IPS-NIHi7 (cell line): ENCODE measurements around the gene CERS3.
"Not testable (repeated sequence)": the region's sequence is repeated elsewhere in the genome, so short reads cannot be mapped to it uniquely, and the experiment has no call there.

Experiments
- DNase-seq: peaks from one replicate; pipeline ENCODE4 v3.0.0; 2012; ENCODE audit warnings: mixed read lengths; ENCODE audit errors: extremely low spot score

The CERS3 gene

DNA sequence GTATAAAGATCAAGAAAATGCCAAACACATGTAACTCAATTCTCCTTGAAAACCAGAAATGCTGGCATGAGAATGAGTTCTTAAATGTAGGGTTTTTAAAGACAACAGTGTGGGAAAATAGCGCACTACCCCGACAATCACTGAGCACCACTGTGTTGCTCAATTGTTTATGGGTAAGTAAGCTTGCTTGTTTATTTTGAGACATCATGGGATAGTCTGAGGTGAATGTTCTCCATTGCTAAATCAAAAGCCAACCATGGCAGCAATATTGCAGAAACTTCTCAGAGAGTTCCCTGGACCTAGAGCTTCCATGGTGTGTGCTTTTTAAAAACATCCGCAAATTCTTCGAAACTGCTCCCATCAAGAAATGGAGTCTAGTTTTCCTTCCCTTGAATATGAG, 62.7 kb downstream of the CERS3 start:
- DNase-seq, result no peak

GRCh38 chr15:100464888-100465287, 63.9 kb downstream of the CERS3 start:
- DNase-seq, result no peak

DNA sequence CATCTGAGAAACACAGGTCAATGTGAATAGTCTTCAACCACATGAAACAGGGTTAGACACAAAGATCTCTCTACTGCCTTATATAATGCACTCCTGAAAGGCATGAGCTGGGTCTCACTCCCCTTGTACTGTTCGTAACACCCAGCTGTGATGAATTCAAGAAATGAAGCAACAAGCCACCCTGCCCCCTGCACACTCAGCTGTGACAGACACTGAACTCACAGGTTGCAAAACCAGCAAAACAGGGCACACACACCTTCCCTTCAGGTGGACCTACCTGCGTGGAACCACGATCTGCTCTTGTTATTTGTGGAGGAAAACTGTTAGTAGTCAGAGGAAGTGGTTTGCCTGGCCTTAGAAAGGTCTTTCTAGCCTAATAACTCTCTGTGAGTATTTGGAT, 64.5 kb downstream of the CERS3 start:
- DNase-seq, result no peak

DNA sequence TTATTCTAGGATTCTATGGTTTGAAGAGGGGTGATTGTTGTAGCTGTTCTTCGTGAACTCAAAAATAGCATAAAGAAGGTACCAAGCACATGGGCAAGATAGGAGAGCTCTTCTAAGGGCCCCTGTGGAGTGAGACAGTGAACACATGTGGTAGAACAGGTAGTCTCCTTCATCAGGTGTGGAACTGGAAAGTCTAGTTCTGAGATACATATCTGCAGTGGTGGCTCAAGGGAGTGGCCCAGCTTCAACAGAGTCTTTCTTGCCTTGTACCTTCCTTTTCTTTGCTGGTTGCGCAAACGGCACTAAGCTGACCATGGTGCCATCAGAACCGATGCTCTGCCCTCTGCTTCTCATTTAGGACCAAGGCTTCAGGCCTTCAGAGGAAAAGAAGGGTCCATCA, 65.2 kb downstream of the CERS3 start:
- DNase-seq, result no peak

GRCh38 chr15:100461049-100461448, 67.7 kb downstream of the CERS3 start:
- DNase-seq, result peak; percentile 18

DNA sequence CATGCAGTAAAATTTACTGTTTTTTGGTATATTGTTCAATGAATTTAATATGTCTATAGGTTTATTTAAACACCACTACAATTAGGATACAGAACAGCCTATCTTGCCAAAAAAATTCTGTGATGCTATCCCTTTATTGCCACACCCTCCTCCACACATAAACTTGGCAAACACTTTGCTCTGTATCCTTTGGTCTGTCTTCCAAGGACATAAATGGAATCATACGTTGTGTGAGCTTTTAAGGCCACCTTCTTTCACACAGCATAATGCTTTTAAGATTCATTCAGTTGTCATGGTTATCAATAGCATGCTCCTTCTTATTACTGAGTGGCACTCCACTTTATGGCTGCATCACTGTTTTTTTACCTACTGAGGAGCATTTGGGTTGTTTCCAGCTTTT, 71.5 kb downstream of the CERS3 start:
- no peak for DNase-seq

DNA sequence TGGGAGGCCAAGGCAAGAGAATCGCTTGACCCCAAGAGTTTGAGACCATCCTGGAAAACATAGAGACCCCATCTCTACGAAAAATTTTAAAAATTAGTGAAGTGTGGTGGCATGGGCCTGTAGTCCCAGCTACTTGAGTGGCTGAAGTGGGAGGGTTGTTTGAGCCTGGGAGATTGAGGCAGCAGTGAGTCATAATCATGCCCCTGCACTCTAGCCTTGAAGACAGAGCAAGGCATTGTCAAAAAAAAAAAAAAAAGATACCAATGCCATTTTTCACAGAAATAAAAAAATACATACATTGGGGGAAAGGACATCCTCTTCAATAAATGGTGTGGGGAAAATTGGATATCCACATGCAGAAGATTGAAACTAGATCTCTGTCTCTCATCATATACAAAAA, 74.6 kb downstream of the CERS3 start:
- DNase-seq, result no peak

GRCh38 chr15:100448481-100448880, 80.3 kb downstream of the CERS3 start:
- DNase-seq, result peak; percentile 37

DNA sequence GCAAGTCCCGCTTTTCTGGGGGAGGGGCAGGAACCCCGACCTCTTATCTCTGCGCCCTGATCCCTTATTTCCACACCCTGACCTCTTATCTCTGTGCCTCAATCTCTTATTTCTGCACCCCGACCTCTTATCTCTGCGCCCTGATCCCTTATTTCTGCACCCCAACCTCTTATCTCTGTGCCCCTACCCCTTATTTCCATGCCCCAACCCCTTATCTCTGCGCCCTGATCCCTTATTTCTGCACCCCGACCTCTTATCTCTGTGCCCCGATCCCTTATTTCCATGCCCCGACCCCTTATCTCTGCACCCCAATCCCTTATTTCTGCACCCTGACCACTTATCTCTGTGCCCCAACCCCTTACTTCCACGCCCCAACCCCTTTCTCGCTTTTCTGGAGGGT, 87.7 kb downstream of the CERS3 start:
- DNase-seq, result not testable (repeated sequence)

DNA sequence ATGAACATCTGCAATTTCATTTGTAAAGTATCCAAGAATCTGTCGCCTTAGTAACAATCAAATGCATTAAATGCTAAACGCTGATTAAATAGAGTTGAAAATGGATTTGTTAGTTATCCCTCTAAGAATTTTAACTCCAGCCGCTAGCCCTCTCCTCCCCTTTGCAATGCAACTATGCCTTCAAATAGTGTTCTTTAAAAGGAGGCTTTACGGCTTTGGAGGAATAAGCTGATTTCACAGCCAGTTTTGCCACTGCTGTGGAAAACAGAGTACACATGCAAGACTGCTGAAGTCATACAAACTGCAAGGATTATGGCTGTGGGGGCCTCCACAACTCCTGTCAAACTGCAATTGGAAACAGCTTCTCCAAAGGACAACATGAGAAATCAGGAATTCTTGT, 89.2 kb downstream of the CERS3 start:
- DNase-seq, result no peak

DNA sequence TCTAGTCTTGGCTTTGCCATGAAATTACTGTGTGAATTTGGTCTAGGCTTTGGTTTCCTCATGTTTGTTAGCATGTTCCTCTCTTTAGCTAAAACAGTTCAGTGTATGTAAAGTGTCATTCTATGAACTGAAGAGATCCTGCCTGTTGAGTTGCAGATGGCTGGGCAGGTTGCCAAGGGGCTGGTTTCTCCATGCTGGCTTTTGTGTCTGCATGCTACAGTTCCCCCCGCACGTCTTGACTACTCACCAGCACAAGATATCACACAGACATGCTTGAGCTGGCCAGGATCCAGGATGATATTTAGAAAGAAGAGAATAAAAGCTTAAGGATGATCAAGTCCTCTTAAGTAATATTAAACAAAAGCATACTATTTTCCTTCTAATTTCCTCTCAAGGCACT, 90.2 kb downstream of the CERS3 start:
- no peak for DNase-seq

DNA sequence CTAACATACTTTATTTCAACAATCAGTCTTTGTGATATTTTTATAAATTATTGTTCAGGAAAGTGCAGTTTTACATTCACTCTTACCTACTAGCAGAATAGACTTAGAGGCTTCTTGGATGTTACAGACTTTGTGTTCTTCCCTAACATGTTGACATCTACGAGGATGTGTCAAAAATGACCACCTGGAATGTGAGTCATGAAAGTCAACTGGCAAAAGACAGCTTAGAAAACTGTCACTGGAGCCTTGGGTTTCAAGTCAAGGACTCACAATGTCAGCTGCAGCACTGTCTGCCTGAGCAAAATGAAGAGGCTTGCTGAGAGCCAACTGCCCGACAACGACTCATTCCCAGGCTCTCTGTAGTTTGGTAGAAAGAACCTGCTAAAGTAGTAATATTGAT, 91.5 kb downstream of the CERS3 start:
- no peak for DNase-seq

- DNase-seq, result no peak
These were observed 94.2 kb downstream of the CERS3 start for GRCh38 chr15:100434561-100434960.

DNA sequence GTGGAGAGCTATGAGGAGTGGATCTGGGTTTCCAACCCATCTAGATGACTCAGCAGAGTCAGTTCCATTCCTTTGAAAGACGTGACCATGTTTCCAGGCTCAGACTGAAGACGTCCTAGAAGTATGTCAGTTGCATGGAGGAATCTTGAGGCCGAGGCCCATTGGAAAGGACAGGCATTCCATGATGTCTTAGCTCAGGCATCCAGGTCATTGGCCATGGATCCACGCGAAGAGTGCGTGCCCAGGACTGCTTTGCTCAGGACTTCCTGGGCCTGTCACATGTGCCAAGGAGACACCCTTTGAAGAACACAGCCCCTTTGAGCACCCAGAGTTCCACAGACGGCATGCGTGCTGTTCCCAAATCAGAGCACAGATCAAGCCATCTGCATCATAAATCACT, 94.7 kb downstream of the CERS3 start:
- no peak for DNase-seq

DNA sequence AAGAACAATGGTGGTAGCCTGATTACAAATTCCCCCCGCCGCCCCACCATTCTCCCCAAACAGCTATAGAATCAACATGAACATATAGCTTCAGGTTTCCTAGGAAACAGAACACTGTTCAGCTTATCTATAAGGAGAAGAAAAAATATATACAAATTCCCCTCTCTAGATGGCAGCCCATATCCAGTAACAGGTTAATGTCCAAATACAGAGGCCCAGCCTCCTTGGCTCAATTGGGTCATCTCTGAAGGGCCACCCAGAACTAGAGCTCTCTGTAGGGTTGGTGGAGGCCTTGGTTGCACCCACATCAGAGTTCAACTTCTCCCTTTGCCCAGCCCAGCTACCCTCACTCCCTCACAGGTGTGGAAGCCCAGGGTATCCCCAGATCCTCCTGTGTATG, 95.4 kb downstream of the CERS3 start:
- DNase-seq, result no peak

- DNase-seq, result no peak
These were observed 98.3 kb downstream of the CERS3 start for GRCh38 chr15:100430411-100430810.

DNA sequence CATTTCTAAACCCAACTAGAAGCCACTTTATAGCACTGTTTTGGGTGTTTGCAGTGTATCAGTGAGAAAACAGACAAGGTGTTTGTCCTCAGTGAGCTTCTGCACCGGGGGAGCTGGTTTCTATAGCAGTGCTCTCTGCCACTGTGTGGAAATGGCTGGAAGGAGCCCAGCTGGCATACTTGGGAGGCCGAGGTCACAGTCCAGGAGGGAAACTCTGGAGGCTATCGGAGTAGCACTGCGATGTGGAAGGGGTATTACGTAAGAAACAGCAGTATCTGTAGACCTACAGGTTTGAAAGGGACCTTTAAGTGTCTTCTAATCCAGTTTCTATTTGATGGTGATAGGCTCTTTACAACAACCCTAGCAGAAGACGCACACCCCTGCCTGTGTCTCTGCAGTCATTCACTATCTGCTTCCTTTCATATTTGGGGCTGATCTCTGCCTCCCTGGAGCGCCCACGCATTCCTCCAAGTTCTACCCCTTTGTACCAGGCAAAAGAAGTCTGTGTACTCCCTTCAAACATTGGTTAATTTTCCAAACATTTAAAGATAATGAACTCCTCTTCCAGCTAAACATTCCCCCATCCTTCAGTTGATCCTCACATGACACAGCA, 99.5 kb downstream of the CERS3 start:
- DNase-seq, result no peak

GRCh38 chr15:100426937-100427336, 101.8 kb downstream of the CERS3 start:
- DNase-seq, result no peak

DNA sequence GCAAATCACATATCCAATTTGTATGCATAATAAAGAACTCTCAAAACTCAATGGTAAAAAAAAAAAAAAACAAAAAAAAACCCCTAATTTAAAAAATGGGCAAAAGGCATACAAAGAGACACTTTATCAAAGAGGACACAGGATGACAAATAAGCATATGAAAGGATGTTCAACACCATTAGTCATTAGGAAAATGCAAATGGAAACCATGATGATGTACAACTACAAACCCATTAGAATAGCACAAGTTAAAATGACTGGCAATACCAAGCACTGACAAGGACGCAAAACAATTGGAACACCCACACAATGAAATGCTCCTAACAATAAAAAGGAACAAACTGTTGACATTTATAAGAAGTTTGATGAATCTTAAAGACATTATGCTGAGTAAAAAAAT, 123.6 kb downstream of the CERS3 start:
- DNase-seq, result no peak

DNA sequence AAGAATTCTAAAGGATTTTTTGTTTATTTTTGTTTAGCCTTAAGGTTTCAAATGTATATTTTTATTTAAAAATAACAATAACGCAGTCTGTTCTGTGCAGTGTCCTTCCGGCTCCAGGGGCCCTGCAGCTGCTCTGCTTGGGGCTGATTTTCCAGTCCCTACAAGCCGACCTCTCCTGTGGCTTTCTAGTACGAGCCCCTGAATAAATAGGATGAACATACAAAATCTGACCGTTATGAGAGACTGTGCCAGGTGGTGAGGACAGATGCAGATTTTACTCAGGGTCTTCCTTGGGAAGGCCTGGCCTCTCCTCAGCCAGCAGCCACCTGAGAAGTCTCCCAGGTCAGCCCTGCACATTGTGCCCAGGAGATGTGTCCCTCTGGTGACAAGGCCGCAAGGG, 127.8 kb downstream of the CERS3 start:
- no peak for DNase-seq

DNA sequence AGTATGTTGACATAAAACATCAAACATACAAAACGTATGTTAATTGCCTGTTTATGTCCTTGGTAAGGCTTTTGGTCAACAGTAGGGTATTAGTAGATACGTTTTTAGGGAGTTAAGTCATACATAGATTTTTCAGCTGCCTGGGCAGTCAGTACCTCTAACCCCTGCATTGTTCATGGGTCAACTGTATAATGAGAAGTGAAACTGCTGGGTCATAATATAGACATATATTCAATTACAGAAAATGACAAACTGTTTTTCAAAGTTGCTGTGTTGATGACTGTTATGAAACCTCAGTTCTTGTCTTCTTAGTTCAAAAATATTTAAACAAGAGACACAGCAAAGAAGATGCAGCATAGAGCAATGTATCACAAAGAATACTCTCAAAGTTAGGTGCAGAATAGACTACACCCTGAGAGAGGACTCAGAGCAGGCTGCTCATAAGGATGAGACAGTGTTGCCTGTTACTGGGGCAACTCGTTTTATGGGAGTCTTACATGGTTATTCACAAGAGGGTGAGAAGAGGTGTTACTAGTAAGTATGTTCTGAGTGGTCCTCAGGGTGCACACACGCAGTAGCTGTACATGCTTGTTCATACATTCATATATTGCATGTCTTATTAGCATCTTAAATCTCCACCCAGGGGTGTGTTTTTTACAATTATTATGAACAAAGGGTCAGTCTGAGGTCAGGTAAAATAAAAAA, 133.9 kb downstream of the CERS3 start:
- no peak for DNase-seq

DNA sequence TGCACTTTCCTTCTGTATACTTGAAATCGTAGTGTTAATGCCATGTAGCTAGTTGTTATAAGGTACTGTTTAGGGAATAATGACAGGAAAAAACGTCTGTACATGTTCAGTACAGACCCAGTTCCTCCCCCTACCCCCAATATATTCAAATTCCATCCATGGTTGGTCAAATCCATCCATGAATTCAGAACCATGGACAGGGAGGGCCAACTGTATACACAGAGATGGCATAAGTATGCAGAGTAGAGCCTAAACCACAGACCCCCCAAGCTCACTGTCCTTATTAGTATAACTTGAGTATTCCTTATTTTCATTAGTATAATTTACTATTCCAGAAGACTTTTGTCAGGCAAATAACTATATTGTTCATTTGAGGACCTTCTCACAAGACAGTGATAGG, 135.7 kb downstream of the CERS3 start:
- DNase-seq, result no peak

- no peak for DNase-seq
These were observed 143.3 kb downstream of the CERS3 start for GRCh38 chr15:100385300-100386050.
